ENCODE measurements around the gene NBPF1. TPM values are rescaled to one million over a fixed set of nuclear protein-coding genes. Genes with fewer than 3 reads are reported as not detected.

The NBPF1 gene
- 13.9 to 26.9 TPM (median 23.6 TPM) in 5 replicates for total RNA-seq (2022; extraction: Qiagen RNA extraction; ENCODE audit: low read depth)

GRCh38 chr1:16613185-16614147, at the start of gene NBPF1:
NBPF1 (minus strand) TSS chr1:16613564.

DNA sequence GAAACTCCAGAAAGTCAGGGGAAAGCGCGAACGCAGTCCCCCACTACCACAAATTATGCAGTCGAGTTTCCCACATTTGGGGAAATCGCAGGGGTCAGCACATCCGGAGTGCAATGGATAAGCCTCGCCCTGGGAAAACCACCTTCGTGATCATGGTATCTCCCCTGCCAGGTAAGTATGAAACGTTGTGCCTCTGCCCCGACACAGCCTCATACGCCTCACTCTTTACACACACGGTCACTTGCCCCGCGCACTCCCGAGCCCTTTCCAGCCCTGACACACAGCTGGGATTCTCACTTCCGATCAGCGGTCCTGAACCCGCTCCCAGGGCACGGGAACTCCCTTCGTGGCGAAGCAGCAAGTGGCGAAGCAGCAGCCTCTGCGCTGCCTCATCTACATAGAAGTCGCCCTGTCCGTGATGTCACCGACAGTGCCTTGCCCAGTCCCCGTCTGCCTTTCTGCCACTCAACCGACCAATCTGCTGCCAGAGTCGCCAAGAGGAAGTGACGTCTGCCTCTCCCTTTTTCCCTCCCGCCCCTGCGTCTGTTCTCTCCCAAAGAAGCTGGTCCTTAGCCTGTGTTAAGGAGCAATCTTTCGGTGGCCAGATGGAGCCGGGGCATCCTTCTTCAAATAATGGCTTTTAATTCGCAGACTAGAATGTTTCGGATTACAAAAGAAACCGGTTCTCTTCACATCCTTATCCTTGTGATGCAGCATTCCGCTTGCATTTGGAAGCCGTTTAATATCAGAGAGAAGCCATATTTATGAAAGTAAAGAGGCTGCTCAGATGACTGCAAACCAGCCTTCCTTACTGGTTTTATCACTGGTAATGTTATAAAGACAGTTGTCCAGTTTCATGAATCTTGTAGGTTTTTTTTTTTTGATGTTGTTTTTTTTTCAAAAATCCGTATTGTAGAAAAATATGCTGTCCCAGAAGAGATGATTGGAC, 99.0 kb downstream of the NBPF1 start, which contains the start of gene RNU1-1:
RNU1-1 (minus strand) TSS at position 179 of the 949 bp plus-strand sequence.

Other genes with a start within 250 kb of the NBPF1 start
- gene SZRD1, start 246.3 kb downstream of the NBPF1 start, total RNA-seq (2022; extraction: Qiagen RNA extraction; ENCODE audit: low read depth), result 74.0 to 95.0 TPM (median 90.6 TPM) in 5 replicates
- 0.05 TPM in 1 of 5 replicates, not detected in the others for gene SPATA21, start 176.1 kb downstream of the NBPF1 start, total RNA-seq (2022; extraction: Qiagen RNA extraction; ENCODE audit: low read depth)
- 34.3 to 43.2 TPM (median 40.1 TPM) in 5 replicates for gene NECAP2, start 172.8 kb downstream of the NBPF1 start, total RNA-seq (2022; extraction: Qiagen RNA extraction; ENCODE audit: low read depth)
- not detected in 5 replicates for gene RNU1-1, start 99.3 kb downstream of the NBPF1 start, total RNA-seq (2022; extraction: Qiagen RNA extraction; ENCODE audit: low read depth)
- not detected in 5 replicates for gene RNU1-3, start 53.4 kb upstream of the NBPF1 start, total RNA-seq (2022; extraction: Qiagen RNA extraction; ENCODE audit: low read depth)
- gene RNU1-4, start 127.0 kb upstream of the NBPF1 start, total RNA-seq (2022; extraction: Qiagen RNA extraction; ENCODE audit: low read depth), result not detected in 5 replicates